Measurements from ENCODE around the gene CROCC2.

The CROCC2 gene

GRCh38 chr2:240946654-240947053 lies 40.5 kb downstream of the CROCC2 start:
- DNase-seq: no peak

DNA sequence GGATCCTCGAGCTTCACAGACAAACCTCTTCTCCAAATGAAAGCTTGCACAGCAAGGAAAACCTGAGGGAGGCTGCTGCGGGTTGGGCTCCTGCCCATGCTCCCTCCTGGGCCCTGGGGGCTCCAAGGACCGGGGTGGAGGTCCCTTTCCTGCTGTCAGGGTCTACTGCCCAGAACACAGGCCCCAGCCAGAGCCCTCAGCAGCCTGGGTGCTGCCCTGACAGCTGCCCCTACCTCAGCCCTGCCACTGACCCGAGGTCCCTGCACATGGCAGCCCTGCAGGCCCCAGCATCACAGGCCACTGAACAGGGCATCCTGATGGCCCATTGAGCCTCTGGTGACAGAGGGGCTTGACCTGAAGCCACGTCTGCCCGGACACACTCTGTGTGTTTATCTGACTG lies 41.0 kb downstream of the CROCC2 start:
- DNase-seq: no peak

DNA sequence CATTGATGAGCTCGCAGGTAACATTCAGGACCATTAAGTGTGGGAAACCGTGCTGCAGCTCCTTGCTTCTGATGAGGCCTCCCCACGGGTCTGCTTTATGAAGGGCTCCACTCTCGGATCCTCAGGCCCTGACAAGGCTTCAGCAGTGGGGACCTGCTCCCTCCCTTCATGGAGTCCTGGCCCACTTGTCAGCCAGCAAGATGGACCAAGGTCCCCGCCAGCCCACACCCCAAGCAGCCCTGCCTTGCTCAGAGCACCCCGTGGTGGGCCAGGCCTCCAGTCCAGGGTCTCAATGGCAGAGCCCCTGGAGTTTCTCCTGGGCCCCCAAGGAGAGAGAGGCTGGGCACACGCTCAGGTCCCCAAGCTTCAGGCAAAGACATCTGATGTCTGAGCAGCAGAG lies 41.5 kb downstream of the CROCC2 start:
- no peak for DNase-seq

- no peak for DNase-seq
Observed at GRCh38 chr2:240948086-240948485, 42.0 kb downstream of the CROCC2 start.

DNA sequence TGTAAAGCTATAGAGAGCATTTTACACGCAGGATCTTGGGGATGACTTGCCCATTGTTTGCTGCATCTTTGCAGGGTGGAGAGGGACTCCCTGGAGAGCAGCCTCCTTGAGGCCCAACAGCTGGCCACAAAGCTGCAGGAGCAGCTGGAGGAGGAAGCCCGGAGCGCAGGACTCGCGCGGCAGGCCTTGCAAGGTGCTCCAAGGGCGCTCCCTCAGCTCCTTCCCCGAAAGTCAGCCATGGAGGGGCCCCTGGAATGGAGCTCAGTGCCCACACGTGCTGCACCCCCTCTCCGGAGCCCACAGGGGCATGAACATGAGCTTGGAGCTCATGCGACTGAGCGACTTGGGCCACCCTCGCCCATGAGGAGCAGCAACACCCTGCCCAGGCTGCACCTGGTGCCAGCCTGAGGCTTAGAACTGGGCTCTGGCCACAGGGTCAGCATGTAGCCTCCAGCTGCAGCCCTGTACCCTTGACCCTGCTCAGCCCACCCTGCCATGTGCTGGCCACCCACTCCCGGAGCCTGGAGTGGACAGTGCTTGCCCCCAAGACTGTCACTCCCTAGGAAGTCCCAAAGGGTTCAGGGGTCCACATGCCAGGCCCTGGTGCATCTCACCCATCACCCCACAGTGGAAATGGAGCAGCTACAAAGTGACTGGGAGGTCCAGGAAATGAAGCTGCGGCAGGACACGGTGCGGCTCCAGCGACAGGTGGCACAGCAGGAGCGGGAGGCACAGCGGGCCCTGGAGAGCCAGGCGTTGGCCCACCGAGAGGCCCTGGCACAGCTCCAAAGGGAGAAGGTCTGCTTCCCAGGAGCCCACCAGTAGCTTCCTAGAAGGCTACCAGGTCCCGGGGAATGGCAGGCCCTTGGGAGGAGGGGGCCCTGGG lies 43.0 kb downstream of the CROCC2 start:
- DNase-seq: no peak

- no peak for DNase-seq
Observed at GRCh38 chr2:240949791-240950705, 43.9 kb downstream of the CROCC2 start.

- no peak for DNase-seq
Observed at GRCh38 chr2:240951045-240951594, 45.0 kb downstream of the CROCC2 start.

- no peak for DNase-seq
Observed at GRCh38 chr2:240952496-240953246, 46.5 kb downstream of the CROCC2 start.

DNA sequence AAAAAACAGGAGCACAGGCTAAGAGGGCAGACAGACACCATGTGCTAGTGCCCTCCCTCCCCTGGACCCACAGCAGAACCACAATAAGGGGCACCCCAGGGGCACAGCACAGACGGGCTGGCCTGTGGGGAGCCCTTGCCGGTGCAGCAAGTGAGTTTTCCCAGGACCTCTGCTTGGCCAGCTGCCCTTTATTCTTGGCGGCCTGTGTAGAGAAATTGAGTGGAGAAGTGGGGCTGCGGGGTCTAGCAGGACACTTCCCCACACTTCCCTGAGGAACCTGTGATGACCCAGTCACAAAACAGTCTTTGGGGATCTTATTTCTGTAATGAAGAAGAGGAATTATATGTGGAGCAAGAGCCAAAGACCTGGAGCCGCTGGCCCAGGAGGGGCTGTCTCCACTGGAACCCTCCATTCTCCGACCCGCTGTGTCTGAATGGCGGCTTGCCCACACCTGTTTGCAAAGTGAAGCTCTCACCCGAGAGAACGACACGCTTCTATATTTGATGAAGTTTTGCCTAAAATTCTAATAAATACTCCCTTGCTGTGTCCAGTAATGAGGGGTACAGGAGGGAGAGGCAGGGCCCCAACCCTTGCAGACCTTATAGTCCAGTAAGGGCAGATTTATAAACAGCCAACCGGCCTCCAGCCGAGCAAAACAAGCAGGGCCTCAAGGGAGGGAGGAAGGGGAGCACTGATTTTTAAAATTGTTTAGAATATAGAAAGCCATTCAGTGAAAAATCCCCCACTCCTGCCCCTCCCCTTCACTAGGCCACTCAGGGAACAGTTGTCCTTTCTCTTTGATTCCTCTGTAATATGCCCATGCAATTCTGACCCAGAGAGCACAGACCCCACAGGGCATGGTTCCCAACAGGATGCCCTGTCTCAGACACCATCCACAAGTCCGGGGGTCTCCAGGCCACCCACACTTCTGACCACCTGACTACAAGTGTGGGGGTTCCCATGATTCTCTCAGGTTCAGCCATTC lies 47.6 kb downstream of the CROCC2 start:
- no peak for DNase-seq

DNA sequence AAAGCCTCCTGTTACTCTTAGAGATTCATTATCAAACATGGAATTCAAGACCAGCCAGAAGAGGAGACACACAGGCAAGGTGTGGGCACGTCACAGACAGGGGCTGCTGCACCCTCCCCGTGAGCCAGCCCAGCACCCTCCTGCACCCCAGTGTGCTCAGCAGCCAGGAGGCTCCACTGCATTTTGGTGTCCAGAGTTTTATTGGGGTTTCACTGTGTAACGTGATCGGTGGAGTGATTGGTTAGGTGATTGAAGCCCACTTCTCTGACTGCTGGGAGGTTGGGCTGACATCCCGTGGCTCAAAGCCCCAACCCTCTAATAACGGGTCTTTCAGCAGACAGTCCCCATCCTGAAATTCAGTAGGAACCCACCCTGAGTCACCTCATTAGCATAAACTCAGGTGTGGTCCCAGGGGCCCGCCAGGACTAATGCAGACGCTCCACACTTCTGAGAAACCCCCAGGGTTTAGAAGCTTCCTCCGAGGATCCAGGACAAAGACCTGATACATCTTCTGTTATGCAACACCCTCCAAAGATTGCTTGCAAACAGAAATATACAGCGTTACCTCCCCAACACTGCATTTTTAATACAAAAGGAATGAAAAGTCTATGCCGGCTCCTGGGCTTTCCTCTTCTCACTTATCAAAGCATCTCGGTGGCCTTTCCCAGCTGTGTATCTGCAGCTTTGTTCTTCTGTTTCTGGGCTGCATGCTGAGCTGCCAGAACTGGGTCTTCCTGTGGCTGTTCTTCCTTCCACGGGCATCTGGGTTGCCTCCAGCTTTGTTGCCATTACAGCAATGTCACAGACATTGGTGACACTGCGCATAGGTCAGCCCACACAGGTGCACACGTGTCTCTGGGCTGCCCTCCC lies 48.5 kb downstream of the CROCC2 start:
- DNase-seq: no peak

DNA sequence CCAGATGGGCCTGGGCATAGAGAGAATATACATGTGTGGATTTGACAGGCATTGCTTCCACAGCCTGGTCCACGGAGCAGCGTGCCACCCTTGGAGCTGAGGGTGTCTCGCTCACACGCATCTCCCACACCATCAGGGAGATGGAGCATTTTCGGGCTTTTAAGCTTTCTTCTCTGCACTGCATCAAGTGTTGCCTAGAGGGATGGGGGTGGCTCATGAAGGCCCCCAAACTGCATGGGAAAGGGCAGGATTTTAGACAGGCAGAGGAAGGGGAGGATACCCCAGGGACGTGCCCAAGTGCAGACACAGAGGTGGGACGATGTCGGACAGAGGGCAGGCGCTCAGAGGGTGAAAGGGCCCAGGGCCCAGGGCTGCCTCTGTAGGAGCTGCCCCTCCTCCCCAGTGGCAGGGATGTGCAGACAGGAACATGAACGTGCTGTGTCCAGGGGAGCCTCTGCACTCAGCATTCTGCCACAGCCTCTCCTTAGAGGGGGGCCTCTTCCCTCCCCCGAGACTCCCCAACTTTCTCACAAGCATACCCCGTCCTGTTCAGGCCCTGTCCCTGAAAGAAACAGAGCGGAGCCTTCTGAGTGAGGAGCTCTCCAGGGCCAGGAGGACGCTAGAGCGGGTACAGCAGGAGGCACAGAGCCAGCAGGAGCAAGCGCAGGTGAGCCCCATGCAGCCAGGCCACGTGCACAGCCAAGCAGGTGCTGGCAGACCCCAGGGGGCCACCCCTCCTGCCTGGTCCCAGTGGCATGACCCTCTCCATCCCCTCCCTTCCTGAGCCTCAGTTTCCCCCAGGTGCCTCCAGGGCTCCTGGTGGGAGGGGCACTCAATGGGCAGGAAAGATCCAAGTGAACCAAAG lies 49.4 kb downstream of the CROCC2 start:
- no peak for DNase-seq

GRCh38 chr2:240956171-240956934 lies 50.2 kb downstream of the CROCC2 start:
- DNase-seq: no peak

GRCh38 chr2:240956935-240957655 lies 51.0 kb downstream of the CROCC2 start:
- DNase-seq: no peak

DNA sequence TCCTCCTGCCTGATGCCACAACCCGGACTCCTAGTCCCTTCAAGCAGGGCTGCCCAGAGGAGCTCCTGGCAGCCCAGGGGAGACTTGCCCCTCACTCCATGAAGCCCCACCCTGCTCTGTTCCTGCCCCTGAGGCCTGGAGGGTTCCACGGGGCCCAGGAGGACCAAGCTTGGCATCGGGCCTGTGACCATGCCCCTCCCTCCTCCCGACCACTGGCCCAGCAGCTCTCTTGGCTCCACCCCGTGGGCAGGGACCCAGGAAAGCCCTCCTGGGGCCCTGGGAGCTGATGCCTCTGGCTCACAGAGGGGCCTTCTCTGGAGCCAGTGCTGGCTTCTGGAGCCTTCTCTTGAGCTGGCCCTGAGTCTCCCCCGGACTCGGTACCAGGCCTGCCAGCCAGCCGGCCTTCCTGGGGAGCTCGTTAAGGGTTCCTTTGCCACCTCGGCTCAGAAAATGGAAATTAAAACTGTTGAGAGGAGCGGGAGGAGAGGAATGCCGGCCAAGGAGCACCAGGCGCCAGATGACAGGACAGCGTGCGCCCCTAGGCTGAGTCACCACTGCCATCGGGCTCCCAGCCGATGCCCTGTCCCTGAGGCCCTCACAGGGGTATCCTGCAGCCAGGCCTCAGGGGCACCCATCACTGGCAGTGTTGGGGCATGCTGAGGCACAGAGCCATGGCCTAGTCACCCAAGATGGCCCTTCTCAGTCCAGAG lies 51.7 kb downstream of the CROCC2 start:
- DNase-seq: no peak

DNA sequence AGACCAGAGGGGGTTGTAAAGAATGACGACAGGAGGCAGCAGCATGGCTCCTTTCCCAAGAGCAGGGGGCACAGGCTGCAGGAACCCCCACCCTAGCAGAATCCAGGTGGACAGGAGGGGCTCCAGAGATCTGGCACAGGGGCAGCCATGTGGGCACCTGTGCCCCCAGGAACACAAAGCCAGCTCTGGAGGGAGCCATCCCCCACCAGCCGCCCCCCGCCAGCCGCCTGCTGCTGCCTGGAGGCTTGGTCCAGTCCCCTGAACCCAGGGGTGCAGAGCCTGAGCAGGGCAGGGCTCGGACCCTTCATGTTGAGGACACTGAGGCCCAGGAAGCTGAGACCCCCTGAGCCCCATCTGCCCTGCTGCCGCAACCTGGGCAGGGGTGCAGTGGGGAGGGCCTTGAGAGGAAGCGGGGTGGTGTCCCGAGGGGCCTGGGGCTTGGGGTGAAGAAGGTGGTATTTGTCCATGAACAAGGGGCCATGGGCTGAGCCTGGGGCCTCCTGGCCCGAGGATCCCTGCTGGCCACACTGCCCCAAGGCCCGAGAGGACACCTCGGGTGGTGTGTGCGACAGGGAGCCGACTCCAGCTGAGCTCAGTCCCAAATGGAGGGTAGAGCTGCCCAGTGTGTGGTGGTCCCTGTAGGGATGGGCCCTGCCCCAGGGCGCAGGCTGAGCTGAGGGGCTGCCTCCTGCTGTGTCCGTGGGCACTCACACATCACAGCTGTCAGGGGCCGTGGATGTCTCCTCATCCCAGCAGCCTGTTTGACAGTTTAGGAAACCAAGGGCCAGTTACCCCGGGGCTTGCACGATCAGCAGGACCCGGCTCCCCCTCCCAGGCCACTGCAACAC lies 52.5 kb downstream of the CROCC2 start:
- DNase-seq: no peak

Measured in T-helper 9 cell (primary cell).